GM12892 (cell line): ENCODE data around the gene ZDHHC24.

ENCODE experiments used
- DNase-seq: peaks from one replicate; pipeline ENCODE4 v3.0.0; 2011; ENCODE audit not compliant: insufficient read length
- FAIRE-seq: peaks from 2 replicates; lab custom pipeline; 2011; peaks lifted over from hg19 to GRCh38; lab: Jason Lieb, UNC
- POLR2A ChIP-seq: IDR thresholded peaks from 2 replicates; pipeline ENCODE4 v1.6.1; 2011; ENCODE audit warnings: low read depth, low read length, control low read depth
- POLR2AphosphoS5 ChIP-seq: IDR thresholded peaks from 2 replicates; pipeline ENCODE4 v1.6.1; 2011; ENCODE audit warnings: low read depth, low read length, control low read depth
- TAF1 ChIP-seq: IDR thresholded peaks from 2 replicates; pipeline ENCODE4 v1.6.1; 2011; ENCODE audit warnings: low read depth, mild to moderate bottlenecking, control low read depth, low read length, borderline replicate concordance

Gene ZDHHC24

DNA sequence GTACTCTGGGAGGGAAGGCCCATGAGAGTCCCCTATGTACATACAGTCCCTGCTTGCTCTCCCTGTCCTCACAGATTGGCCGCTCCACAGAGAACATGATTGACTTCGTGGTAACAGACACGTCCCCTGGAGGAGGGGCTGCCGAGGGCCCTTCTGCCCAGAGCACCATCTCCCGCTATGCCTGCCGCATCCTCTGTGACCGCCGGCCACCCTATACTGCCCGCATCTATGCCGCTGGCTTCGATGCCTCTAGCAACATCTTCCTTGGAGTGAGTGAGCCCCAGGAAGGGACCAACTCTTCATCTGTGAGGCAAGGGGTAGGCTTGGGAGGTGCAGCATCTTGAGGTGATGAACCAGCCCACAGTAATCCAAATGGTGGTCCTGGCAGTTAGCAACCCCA lies 72.7 kb downstream of the ZDHHC24 start:
- TF ChIP-seq TAF1 (no peak), POLR2AphosphoS5 (no peak), POLR2A (no peak)
- DNase-seq (no peak), FAIRE-seq (no peak)

DNA sequence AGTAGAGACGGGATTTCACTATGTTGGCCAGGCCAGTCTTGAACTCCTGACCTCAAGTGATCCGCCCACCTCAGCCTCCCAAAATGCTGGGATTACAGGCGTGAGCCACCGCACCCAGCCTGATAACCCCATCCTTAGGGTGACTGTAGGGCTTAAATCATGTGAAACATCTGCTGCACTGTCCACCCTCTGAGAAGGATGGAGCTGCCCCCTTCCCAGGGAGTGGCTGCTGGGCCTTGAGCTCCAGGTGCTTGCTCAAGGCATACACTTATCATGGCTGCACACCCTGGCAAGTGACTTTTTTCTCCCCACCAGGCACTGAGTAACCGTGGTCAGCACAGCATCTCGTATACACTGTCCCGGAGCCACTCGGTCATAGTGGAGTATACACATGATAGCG lies 73.8 kb downstream of the ZDHHC24 start:
- TF ChIP-seq POLR2A, result no peak
- no peak for TF ChIP-seq POLR2AphosphoS5
- no peak for TF ChIP-seq TAF1
- FAIRE-seq (no peak), DNase-seq (no peak)

DNA sequence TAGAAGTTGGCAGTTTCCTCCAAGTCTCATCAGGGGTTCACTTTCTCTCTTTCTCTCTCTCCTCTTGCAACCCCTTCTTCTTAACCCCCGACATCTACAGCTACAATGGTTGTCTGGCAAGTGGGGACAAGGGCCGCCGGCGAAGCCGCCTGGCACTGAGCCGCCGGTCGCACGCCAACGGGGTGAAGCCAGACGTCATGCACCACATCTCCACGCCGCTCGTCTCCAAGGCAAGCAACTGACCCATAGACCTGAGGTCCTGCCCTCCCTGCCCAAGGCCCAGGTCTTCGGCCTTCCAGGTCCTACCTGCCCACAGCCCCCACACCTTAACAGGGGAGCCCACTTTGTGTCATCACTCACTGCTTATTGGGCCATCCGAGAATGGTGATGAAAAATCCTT lies 74.7 kb downstream of the ZDHHC24 start:
- FAIRE-seq, result no peak
- no peak for TF ChIP-seq POLR2AphosphoS5
- no peak for TF ChIP-seq POLR2A
- no peak for TF ChIP-seq TAF1
- DNase-seq, result no peak
